SK-N-SH (cell line): ENCODE results near the gene MYO1B.

Experiments used
- CTCF ChIP-seq: fragments of 200-600 bp; sonication (generic); IDR thresholded peaks from 2 replicates; pipeline ENCODE4 v1.6.1; 2017; ENCODE audit warnings: antibody characterized with exemption, mild to moderate bottlenecking, moderate library complexity
- FOXJ3 ChIP-seq: sonication (generic); formaldehyde crosslinking; IDR thresholded peaks from 2 replicates; pipeline ENCODE4 v1.5.1; 2020; ENCODE audit warnings: mild to moderate bottlenecking, missing genetic modification reagents
- FOXM1 ChIP-seq: IDR thresholded peaks from 2 replicates; pipeline ENCODE4 v1.4.0; 2012; ENCODE audit warnings: low read depth, mild to moderate bottlenecking
- MAX ChIP-seq: IDR thresholded peaks from 2 replicates; pipeline ENCODE4 v1.4.0; 2012; ENCODE audit warnings: low read depth
- MXI1 ChIP-seq: IDR thresholded peaks from 2 replicates; pipeline ENCODE4 v1.6.1; 2012; ENCODE audit warnings: mild to moderate bottlenecking, low read depth, low read length, improper control_type of control experiment
- NFIC ChIP-seq: IDR thresholded peaks from 2 replicates; pipeline ENCODE4 v1.4.0; 2012; ENCODE audit warnings: borderline replicate concordance
- RAD21 ChIP-seq: IDR thresholded peaks from 2 replicates; pipeline ENCODE4 v1.6.1; 2012; ENCODE audit warnings: mild to moderate bottlenecking, low read length
- REST ChIP-seq: IDR thresholded peaks from 2 replicates; pipeline ENCODE4 v1.6.1; 2012; ENCODE audit warnings: mild to moderate bottlenecking, low read depth, low read length, moderate library complexity
- RFX5 ChIP-seq: IDR thresholded peaks from 2 replicates; pipeline ENCODE4 v1.6.1; 2012; ENCODE audit warnings: mild to moderate bottlenecking, improper control_type of control experiment, low read length
- RXRA ChIP-seq: IDR thresholded peaks from 2 replicates; pipeline ENCODE4 v1.4.0; 2012; ENCODE audit warnings: low read depth, mild to moderate bottlenecking, borderline replicate concordance
- SMC3 ChIP-seq: IDR thresholded peaks from 2 replicates; pipeline ENCODE4 v1.6.1; 2012; ENCODE audit warnings: low read depth, low read length, improper control_type of control experiment
- TAF1 ChIP-seq: IDR thresholded peaks from 2 replicates; pipeline ENCODE4 v1.6.1; 2012; ENCODE audit warnings: low read depth, mild to moderate bottlenecking, low read length, moderate library complexity, borderline replicate concordance

GRCh38 chr2:191365089-191365488, 119.9 kb downstream of the MYO1B start:
- no peak for TF ChIP-seq CTCF
- no peak for TF ChIP-seq MXI1
- no peak for TF ChIP-seq RXRA
- TF ChIP-seq RAD21: no peak
- TF ChIP-seq FOXM1: no peak
- TF ChIP-seq NFIC: no peak
- TF ChIP-seq SMC3: no peak
- TF ChIP-seq MAX: no peak
- TF ChIP-seq REST: no peak
- TF ChIP-seq FOXJ3 (CRISPR knock-in tag): no peak
- TF ChIP-seq RFX5: no peak
- no peak for TF ChIP-seq TAF1
